B cell (primary cell): Measurements from ENCODE around the gene IQCH. TPM values are rescaled to one million over a fixed set of nuclear protein-coding genes. Genes with fewer than 3 reads are reported as not detected.

ENCODE experiments used
- ATAC-seq: fragments of 200-7000 bp; cut with Tn5 transposase; one replicate; pipeline ENCODE4 v1.10.0; 2021; ENCODE audit warnings: low read depth, mild to moderate bottlenecking, moderate number of reproducible peaks, moderate library complexity
- CTCF ChIA-PET: fragments of 350-600 bp; sonication (Branson Sonifier 250); formaldehyde crosslinking; loops from one replicate; lab custom pipeline; 2021; ENCODE audit warnings: antibody characterized with exemption, inconsistent platforms; lab: Charles Lee
- POLR2A ChIA-PET: fragments of 350-600 bp; sonication (Branson Sonifier 250); formaldehyde crosslinking; loops from one replicate; lab custom pipeline; 2021; ENCODE audit warnings: antibody characterized with exemption; lab: Charles Lee
- DNase-seq: peaks from one replicate; pipeline ENCODE4 v3.0.0; 2013
- H2AFZ ChIP-seq: 2 replicates; pipeline ENCODE4 v1.6.1; 2012; ENCODE audit warnings: mild to moderate bottlenecking, low read depth, low read length; ENCODE audit not compliant: insufficient read depth, poor library complexity, severe bottlenecking
- H3K27ac ChIP-seq, 2 donors: 1 replicate in 1 of 2; 2 replicates in 1 of 2; pipeline ENCODE4 v1.5.1; 2012 to 2013; ENCODE audit warnings: low read length in 2 of 2, mild to moderate bottlenecking in 2 of 2, moderate library complexity in 1 of 2
- H3K27me3 ChIP-seq, 4 experiments: fragments of 200-600 bp in 1 of 4; sonication (generic) in 1 of 4; replicated peaks in 1 of 4; 1 replicate in 2 of 4; 2 replicates in 2 of 4; pipeline versions ENCODE4 v1.6.1 to v1.7.0; 2013 to 2016; ENCODE audit warnings: low read length in 3 of 4, mild to moderate bottlenecking in 2 of 4, mixed read lengths in 1 of 4, moderate library complexity in 1 of 4; ENCODE audit not compliant: insufficient read depth in 4 of 4, control insufficient read depth in 3 of 4; ENCODE audit errors: control extremely low read depth in 1 of 4
- H3K36me3 ChIP-seq, 2 experiments: replicated peaks in 1 of 2; 1 replicate in 1 of 2; 2 replicates in 1 of 2; pipeline versions ENCODE4 v1.6.1 to v1.7.1; 2013; ENCODE audit warnings: low read length in 1 of 2; ENCODE audit not compliant: insufficient read depth in 2 of 2, control insufficient read depth in 1 of 2; ENCODE audit errors: control extremely low read depth in 1 of 2, extremely low read depth in 1 of 2
- H3K4me1 ChIP-seq, 2 donors: fragments of 200-600 bp in 1 of 2; sonication (generic) in 1 of 2; 1 replicate in 1 of 2; 2 replicates in 1 of 2; pipeline versions ENCODE4 v1.5.1 to v1.6.1; 2013 to 2017; ENCODE audit warnings: low read length in 2 of 2; ENCODE audit not compliant: control insufficient read depth in 2 of 2, insufficient read depth in 2 of 2
- H3K4me2 ChIP-seq: replicated peaks from 2 replicates; pipeline ENCODE3; 2012; ENCODE audit warnings: mild to moderate bottlenecking, low read depth, low read length; ENCODE audit not compliant: poor library complexity, severe bottlenecking
- H3K4me3 ChIP-seq, 5 experiments: fragments of 200-600 bp in 1 of 5; sonication (generic) in 1 of 5; 1 replicate in 3 of 5; 2 replicates in 2 of 5; pipeline versions ENCODE4 v1.5.1 to v1.7.0; 2011 to 2016; ENCODE audit warnings: low read length in 4 of 5, mild to moderate bottlenecking in 4 of 5, low read depth in 2 of 5, control low read depth in 1 of 5, moderate library complexity in 1 of 5; ENCODE audit not compliant: insufficient read depth in 1 of 5; ENCODE audit errors: control extremely low read depth in 1 of 5, extremely low read depth in 1 of 5
- H3K79me2 ChIP-seq: fragments of 200-600 bp; sonication (generic); one replicate; pipeline ENCODE4 v1.6.0; 2016; ENCODE audit warnings: low read length; ENCODE audit not compliant: control insufficient read depth, insufficient read depth
- H3K9ac ChIP-seq: fragments of 200-600 bp; sonication (generic); 2 replicates; pipeline ENCODE4 v1.6.1; 2017; ENCODE audit warnings: mild to moderate bottlenecking, low read length, moderate library complexity
- H3K9me3 ChIP-seq, 3 donors: one replicate each; pipeline versions ENCODE4 v1.6.1 to v1.7.1; 2013; ENCODE audit warnings: low read length in 2 of 3; ENCODE audit not compliant: control insufficient read depth in 2 of 3, insufficient read depth in 1 of 3; ENCODE audit errors: control extremely low read depth in 1 of 3
- H4K20me1 ChIP-seq: 2 replicates; pipeline ENCODE4 v1.6.0; 2012; ENCODE audit warnings: mild to moderate bottlenecking, low read length; ENCODE audit not compliant: insufficient read depth, control insufficient read depth, poor library complexity, severe bottlenecking
- H3K27ac Mint-ChIP-seq: one replicate; pipeline ENCODE4 v1.8.0; 2021; ENCODE audit warnings: mixed read lengths
- H3K27me3 Mint-ChIP-seq: one replicate; pipeline ENCODE4 v1.8.0; 2021; ENCODE audit warnings: mixed read lengths
- H3K4me1 Mint-ChIP-seq: one replicate; pipeline ENCODE4 v1.8.0; 2021; ENCODE audit warnings: mixed read lengths
- H3K4me3 Mint-ChIP-seq: one replicate; pipeline ENCODE4 v1.8.0; 2021; ENCODE audit warnings: mixed read lengths
- H3K9me3 Mint-ChIP-seq: one replicate; pipeline ENCODE4 v1.8.0; 2022; ENCODE audit warnings: mixed read lengths; ENCODE audit not compliant: insufficient read depth
- CTCF ChIP-seq: fragments of 200-600 bp; IDR thresholded peaks from one replicate; pipeline ENCODE4 v1.8.0; 2022; ENCODE audit warnings: antibody characterized with exemption, mild to moderate bottlenecking
- EZH2 ChIP-seq: IDR thresholded peaks from 2 replicates; pipeline ENCODE4 v1.6.1; 2012; ENCODE audit warnings: borderline replicate concordance, low read depth, mild to moderate bottlenecking, moderate library complexity, low read length; ENCODE audit not compliant: insufficient read depth, poor library complexity, severe bottlenecking
- WGBS: methylation state at CpG from one replicate; pipeline ENCODE4 v1.1.5; 2013; ENCODE audit warnings: missing lambda C conversion rate; ENCODE audit not compliant: insufficient coverage; 5-methylcytosine and 5-hydroxymethylcytosine counted together
- intact Hi-C: fragments of 100-400 bp; cut with micrococcal nuclease; formaldehyde crosslinking; loops from one replicate; pipeline ENCODE4 v1.10.0; 2022
- polyA plus RNA-seq: library from polyadenylated mRNA; depleted of rRNA; stranded (reverse); fragments of >200 nt; gene quantifications from 2 replicates; pipeline ENCODE4 v1.2.3, GENCODE V29; 2012
- total RNA-seq, 2 donors: library from RNA; stranded (reverse); fragments of 120-200 nt in 1 of 2; gene quantifications; 1 replicate in 1 of 2; 2 replicates in 1 of 2; pipeline versions ENCODE4 v1.2.3 to v1.2.4, GENCODE V29; 2013 to 2022

IQCH gene
- total and polyA plus RNA-seq, 2 donors (not counting 1 experiment from before 2014, with no cell fraction given), result 1.6 TPM; not detected in 1

GRCh38 chr15:67415181-67415580 lies 160.6 kb downstream of the IQCH start:
- Histone ChIP-seq H3K9me3 (no peaks in the 10 kb centered on the region), H3K4me3 (no peak overlapping the region), H4K20me1 (no peaks in the 10 kb centered on the region), H2AFZ (no peak overlapping the region), H3K27me3 (no peaks in the 10 kb centered on the region), H3K79me2 (no peaks in the 10 kb centered on the region), H3K9ac (no peak overlapping the region), H3K4me2 (no peak overlapping the region), H3K27ac (no peak overlapping the region), H3K36me3 (no peaks in the 10 kb centered on the region), H3K4me1 (no peaks in the 10 kb centered on the region)
- TF ChIP-seq EZH2 (no peak), CTCF (no peak)
- intact Hi-C loops, result no loop called here
- 87% methylated on average over 3 of the region's 7 CpGs for WGBS
- no peak overlapping the region for H3K27ac Mint-ChIP-seq
- DNase-seq (no peak), ATAC-seq (no peak)
- no peak overlapping the region for H3K4me3 Mint-ChIP-seq
- POLR2A ChIA-PET, result no interaction called here
- H3K4me1 Mint-ChIP-seq, result no peaks in the 10 kb centered on the region
- H3K27me3 Mint-ChIP-seq, result peaks cover 4% of the 10 kb centered on the region
- CTCF ChIA-PET, result interaction anchor here (0.6 kb wide), 1 partner anchor 191 kb away, joined by 4 read pairs; no protein-coding TSS in a partner anchor
- H3K9me3 Mint-ChIP-seq, result no peaks in the 10 kb centered on the region

- peaks cover 4% of the 10 kb centered on the region for H3K27me3 Mint-ChIP-seq
- CTCF ChIA-PET, result no interaction called here
Measured at GRCh38 chr15:67416891-67417290, 162.3 kb downstream of the IQCH start.

More at GRCh38 chr15:67416891-67417290, 162.3 kb downstream of the IQCH start:
- no peak for DNase-seq
- Mint-ChIP-seq H3K27ac (no peak overlapping the region), H3K4me3 (no peak overlapping the region), H3K9me3 (no peaks in the 10 kb centered on the region), H3K4me1 (no peaks in the 10 kb centered on the region)
- no peak for TF ChIP-seq EZH2
- no peak for TF ChIP-seq CTCF
- intact Hi-C loops, result no loop called here
- WGBS, result no CpG with 5 or more reads among the region's 6 CpGs
- no peaks in the 10 kb centered on the region for H3K4me1 ChIP-seq
- H3K9ac ChIP-seq, result no peak overlapping the region
- no peaks in the 10 kb centered on the region for H4K20me1 ChIP-seq
- POLR2A ChIA-PET, result no interaction called here
- no peaks in the 10 kb centered on the region for H3K79me2 ChIP-seq
- no peak overlapping the region for H3K4me3 ChIP-seq
- no peak for ATAC-seq
- no peak overlapping the region for H3K27ac ChIP-seq
- no peaks in the 10 kb centered on the region for H3K27me3 ChIP-seq
- no peaks in the 10 kb centered on the region for H3K36me3 ChIP-seq
- no peaks in the 10 kb centered on the region for H3K9me3 ChIP-seq
- no peak overlapping the region for H2AFZ ChIP-seq
- no peak overlapping the region for H3K4me2 ChIP-seq
